HEK293 (cell line): ENCODE measurements around the gene BCLAF1.

Source experiments
- BCL6B ChIP-seq: fragments of 450-650 bp; formaldehyde crosslinking; IDR thresholded peaks from 2 replicates; pipeline ENCODE4 v1.5.1; 2017; ENCODE audit warnings: missing biosample characterization, missing genetic modification characterization
- CTCF ChIP-seq: fragments of 450-650 bp; formaldehyde crosslinking; IDR thresholded peaks from 2 replicates; pipeline ENCODE4 v1.5.1; 2016; ENCODE audit warnings: missing biosample characterization, missing genetic modification characterization
- GLIS1 ChIP-seq: fragments of 450-650 bp; formaldehyde crosslinking; IDR thresholded peaks from 2 replicates; pipeline ENCODE4 v1.5.1; 2016; ENCODE audit warnings: missing biosample characterization, missing genetic modification characterization
- REST ChIP-seq: fragments of 450-650 bp; formaldehyde crosslinking; IDR thresholded peaks from 2 replicates; pipeline ENCODE4 v1.5.1; 2016; ENCODE audit warnings: missing biosample characterization, missing genetic modification characterization
- YY2 ChIP-seq: fragments of 450-650 bp; formaldehyde crosslinking; IDR thresholded peaks from 2 replicates; pipeline ENCODE4 v1.5.1; 2016; ENCODE audit warnings: missing biosample characterization, missing genetic modification characterization
- ZBTB17 ChIP-seq: fragments of 450-650 bp; formaldehyde crosslinking; IDR thresholded peaks from 2 replicates; pipeline ENCODE4 v1.5.1; 2016; ENCODE audit warnings: missing biosample characterization, missing genetic modification characterization
- ZBTB49 ChIP-seq: fragments of 450-650 bp; formaldehyde crosslinking; IDR thresholded peaks from 2 replicates; pipeline ENCODE4 v1.5.1; 2016; ENCODE audit warnings: missing biosample characterization, missing genetic modification characterization, low read depth
- ZNF140 ChIP-seq: fragments of 450-650 bp; formaldehyde crosslinking; IDR thresholded peaks from 2 replicates; pipeline ENCODE4 v1.5.1; 2016; ENCODE audit warnings: missing biosample characterization, missing genetic modification characterization
- ZNF280C ChIP-seq: fragments of 450-650 bp; formaldehyde crosslinking; IDR thresholded peaks from 2 replicates; pipeline ENCODE4 v1.5.1; 2016; ENCODE audit warnings: missing biosample characterization, missing genetic modification characterization
- ZNF571 ChIP-seq: fragments of 450-650 bp; formaldehyde crosslinking; IDR thresholded peaks from 2 replicates; pipeline ENCODE4 v1.5.0; 2017; ENCODE audit warnings: missing biosample characterization, missing genetic modification characterization
- ZNF624 ChIP-seq: fragments of 450-650 bp; formaldehyde crosslinking; IDR thresholded peaks from 2 replicates; pipeline ENCODE4 v1.5.1; 2017; ENCODE audit warnings: missing biosample characterization, missing genetic modification characterization
- ZNF837 ChIP-seq: fragments of 450-650 bp; formaldehyde crosslinking; IDR thresholded peaks from 2 replicates; pipeline ENCODE4 v1.5.1; 2016; ENCODE audit warnings: missing biosample characterization, missing genetic modification characterization
- ZSCAN18 ChIP-seq: fragments of 450-650 bp; formaldehyde crosslinking; IDR thresholded peaks from 2 replicates; pipeline ENCODE4 v1.5.1; 2016; ENCODE audit warnings: missing biosample characterization, missing genetic modification characterization

- no peak for TF ChIP-seq ZBTB17 (tag by site-specific recombination)
- no peak for TF ChIP-seq CTCF (tag by site-specific recombination)
- TF ChIP-seq ZNF140 = no peak
- TF ChIP-seq ZNF571 (tag by site-specific recombination) = no peak
- TF ChIP-seq REST (tag by site-specific recombination) = no peak
- TF ChIP-seq ZNF837 (tag by site-specific recombination) = no peak
- TF ChIP-seq ZNF280C = no peak
- no peak for TF ChIP-seq ZNF624 (tag by site-specific recombination)
- no peak for TF ChIP-seq ZSCAN18 (tag by site-specific recombination)
- no peak for TF ChIP-seq BCL6B
- no peak for TF ChIP-seq ZBTB49 (tag by site-specific recombination)
- no peak for TF ChIP-seq YY2 (tag by site-specific recombination)
- no peak for TF ChIP-seq GLIS1 (tag by site-specific recombination)
Observed at GRCh38 chr6:136323431-136324112, 33.9 kb upstream of the BCLAF1 start.
